Measurements from ENCODE around the gene TULP3. TPM values are rescaled to one million over a fixed set of nuclear protein-coding genes. Genes with fewer than 3 reads are reported as not detected.

TULP3 gene
- total RNA-seq, 2 experiments from 2014 or later, result 5.6 to 6.0 TPM

DNA sequence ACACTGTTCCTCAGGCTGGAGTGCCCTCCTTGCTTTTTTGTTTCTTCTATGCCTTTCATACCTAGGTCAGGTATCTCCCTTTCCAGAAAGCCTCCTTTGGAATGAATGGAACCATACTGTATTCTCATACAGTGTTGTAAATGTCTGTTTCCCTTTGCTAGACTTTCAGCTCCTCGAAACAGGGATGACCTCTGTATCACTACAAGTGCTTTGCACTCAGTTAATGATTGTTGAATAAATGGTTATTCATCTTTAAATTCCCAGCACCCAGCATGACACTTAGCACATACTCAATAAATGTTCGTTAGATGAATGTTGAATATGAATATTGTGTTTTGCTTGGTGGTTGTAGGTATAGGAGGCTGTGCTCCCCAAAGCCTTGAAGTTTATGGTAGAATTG lies 5.9 kb upstream of the TULP3 start:
- POLR2A ChIA-PET, result interaction anchor here (1.2 kb wide), 1 partner anchor 8 kb away, joined by 3 read pairs; the partner anchor contains the start of genes FOXM1 and RHNO1
- CTCF ChIA-PET, result interaction anchor here (0.7 to 4.4 kb wide), 11 partner anchors 8 to 162 kb away, joined by 3 to 22 read pairs (median 4); partner anchors contain the start of genes FOXM1, RHNO1 and TEX52
- DNase-seq (no peak), ATAC-seq (no peak)
- Mint-ChIP-seq H3K9me3 (no peaks in the 10 kb centered on the region), H3K4me3 (no peak overlapping the region), H3K27ac (peak overlapping the region; percentile 12), H3K4me1 (ENCODE audit: low read depth) (peaks cover 27% of the 10 kb centered on the region), H3K27me3 (no peaks in the 10 kb centered on the region), H3K36me3 (ENCODE audit: low read depth) (peaks cover 42% of the 10 kb centered on the region)
- intact Hi-C loops (cut with micrococcal nuclease), result no loop called here
- TF ChIP-seq, protein P1, sequence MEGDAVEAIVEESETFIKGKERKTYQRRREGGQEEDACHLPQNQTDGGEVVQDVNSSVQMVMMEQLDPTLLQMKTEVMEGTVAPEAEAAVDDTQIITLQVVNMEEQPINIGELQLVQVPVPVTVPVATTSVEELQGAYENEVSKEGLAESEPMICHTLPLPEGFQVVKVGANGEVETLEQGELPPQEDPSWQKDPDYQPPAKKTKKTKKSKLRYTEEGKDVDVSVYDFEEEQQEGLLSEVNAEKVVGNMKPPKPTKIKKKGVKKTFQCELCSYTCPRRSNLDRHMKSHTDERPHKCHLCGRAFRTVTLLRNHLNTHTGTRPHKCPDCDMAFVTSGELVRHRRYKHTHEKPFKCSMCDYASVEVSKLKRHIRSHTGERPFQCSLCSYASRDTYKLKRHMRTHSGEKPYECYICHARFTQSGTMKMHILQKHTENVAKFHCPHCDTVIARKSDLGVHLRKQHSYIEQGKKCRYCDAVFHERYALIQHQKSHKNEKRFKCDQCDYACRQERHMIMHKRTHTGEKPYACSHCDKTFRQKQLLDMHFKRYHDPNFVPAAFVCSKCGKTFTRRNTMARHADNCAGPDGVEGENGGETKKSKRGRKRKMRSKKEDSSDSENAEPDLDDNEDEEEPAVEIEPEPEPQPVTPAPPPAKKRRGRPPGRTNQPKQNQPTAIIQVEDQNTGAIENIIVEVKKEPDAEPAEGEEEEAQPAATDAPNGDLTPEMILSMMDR (IDR thresholded peaks at IDR 0.05), result no peak

DNA sequence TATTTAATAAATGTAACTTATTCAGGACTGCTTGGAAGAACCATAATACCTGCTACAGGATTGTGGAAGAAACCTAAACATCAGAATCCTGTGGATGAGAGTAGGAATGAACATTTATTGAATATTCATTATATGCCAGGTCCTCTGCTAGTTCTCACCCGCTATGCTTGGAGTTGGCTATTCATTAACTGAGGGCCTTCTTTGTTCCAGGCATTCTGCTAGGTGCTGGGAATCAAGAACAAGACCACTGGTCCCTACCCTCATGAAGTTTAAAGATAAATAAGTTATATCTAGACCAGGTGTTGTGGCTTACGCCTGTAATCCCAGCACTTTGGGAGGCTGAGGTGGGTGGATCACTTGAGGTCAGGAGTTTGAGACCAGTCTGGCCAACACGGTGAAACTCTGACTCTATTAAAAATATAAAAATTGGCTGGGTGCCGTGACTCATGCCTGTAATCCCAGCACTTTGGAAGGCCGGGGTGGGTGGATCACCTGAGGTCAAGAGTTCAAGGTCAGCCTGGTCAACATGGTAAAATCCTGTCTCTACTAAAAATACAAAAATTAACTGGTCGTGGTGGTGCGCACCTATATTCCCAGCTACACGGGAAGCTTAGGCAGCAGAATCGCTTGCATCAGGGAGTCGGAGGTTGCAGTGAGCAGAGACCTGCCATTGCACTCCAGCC lies 3.8 kb upstream of the TULP3 start:
- Mint-ChIP-seq H3K36me3 (ENCODE audit: low read depth) (peaks cover 35% of the 10 kb centered on the region), H3K27ac (no peak overlapping the region), H3K27me3 (no peaks in the 10 kb centered on the region), H3K4me1 (ENCODE audit: low read depth) (peaks cover 31% of the 10 kb centered on the region), H3K4me3 (no peak overlapping the region), H3K9me3 (no peaks in the 10 kb centered on the region)
- ATAC-seq (no peak), DNase-seq (no peak)
- ChIA-PET CTCF (interaction anchor here (2.4 to 4.4 kb wide), 2 partner anchors 9 to 58 kb away, joined by 9 to 22 read pairs; partner anchors contain the start of genes FOXM1 and RHNO1), POLR2A (interaction anchor here (0.6 to 6.3 kb wide), 3 partner anchors 8 to 60 kb away, joined by 3 to 48 read pairs (median 4); partner anchors contain the start of genes FOXM1 and RHNO1)
- TF ChIP-seq, protein P1 (IDR thresholded peaks at IDR 0.05), result no peak
- intact Hi-C loops (cut with micrococcal nuclease), result no loop called here

DNA sequence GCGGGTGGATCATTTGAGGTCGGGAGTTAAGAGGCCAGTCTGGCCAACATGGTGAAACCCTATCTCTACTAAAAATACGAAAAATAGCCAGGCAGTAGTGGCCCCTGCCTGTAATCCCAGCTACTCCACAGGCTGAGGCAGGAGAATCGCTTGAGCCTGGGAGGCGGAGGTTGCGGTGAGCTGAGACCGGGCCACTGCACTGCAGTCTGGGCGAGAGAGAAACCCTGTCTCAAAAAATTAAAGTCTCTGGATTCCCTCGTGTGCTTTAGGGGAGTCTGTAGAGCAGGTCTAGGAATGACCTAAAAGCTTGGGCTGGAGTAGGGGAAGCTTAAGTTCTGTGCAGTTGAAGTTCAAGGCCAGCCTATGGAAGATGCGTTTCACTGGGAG lies 697 bp upstream of the TULP3 start:
- no peak for ATAC-seq
- TF ChIP-seq, protein P1 (IDR thresholded peaks at IDR 0.05), result no peak
- DNase-seq, result no peak
- Mint-ChIP-seq H3K27me3 (no peaks in the 10 kb centered on the region), H3K9me3 (no peaks in the 10 kb centered on the region), H3K36me3 (ENCODE audit: low read depth) (peaks cover 23% of the 10 kb centered on the region), H3K4me1 (ENCODE audit: low read depth) (peaks cover 32% of the 10 kb centered on the region), H3K4me3 (peak overlapping the region; percentile 95), H3K27ac (peak overlapping the region; percentile 79)
- CTCF ChIA-PET, result interaction anchor here (0.6 to 1.5 kb wide), 5 partner anchors 11 to 57 kb away, joined by 3 to 4 read pairs (median 3); no protein-coding TSS in a partner anchor
- intact Hi-C loops (cut with micrococcal nuclease), result no loop called here
- POLR2A ChIA-PET, result interaction anchor here (0.8 to 6.3 kb wide), 4 partner anchors 11 to 77 kb away, joined by 3 to 48 read pairs (median 3); partner anchors contain the start of genes FOXM1, ITFG2 and RHNO1

DNA sequence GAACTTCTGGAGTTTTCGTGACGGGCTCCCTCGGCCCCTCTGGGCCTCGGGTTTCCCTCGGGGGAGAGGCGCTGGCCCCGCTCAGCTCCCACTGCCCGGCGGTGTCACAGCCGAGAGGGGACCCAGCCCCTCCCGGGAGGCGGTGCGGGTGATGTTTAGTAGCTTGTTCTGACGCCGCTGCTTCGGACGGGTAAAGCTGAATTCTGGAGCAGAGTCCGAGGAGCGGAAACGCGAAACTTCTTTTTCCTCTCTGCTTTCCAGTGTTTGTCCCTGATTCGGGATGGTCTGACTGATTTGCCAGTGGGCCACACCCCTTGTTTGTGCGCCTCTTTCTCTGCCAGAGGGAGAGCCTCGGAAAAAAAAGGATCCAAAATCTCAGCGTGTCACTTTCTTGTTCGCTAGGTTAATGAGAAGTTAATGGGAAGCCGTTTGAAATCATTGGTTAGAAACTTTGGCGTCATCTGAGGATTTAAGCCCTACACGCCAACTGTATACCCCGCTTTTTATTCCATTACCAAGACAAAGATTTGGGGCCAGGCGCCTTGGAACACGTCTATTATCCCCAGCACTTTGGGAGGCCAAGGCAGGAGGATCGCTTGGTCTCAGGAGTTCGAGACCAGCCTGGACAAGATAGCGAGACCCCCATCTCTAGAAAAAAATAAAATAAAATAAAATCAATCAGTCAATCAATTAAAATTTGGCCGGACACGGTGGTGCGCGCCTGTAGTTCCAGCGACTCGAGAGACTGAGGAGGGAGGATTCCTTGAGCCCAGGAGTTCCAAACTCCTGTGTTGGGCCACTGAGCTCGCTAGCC lies 756 bp downstream of the TULP3 start:
- Mint-ChIP-seq H3K36me3 (ENCODE audit: low read depth) (peaks cover 13% of the 10 kb centered on the region), H3K9me3 (no peaks in the 10 kb centered on the region), H3K4me3 (peak overlapping the region; percentile 95), H3K4me1 (ENCODE audit: low read depth) (peaks cover 32% of the 10 kb centered on the region), H3K27ac (peak overlapping the region; percentile 3), H3K27me3 (no peaks in the 10 kb centered on the region)
- peak; percentile 41 for DNase-seq
- TF ChIP-seq, protein P1 (IDR thresholded peaks at IDR 0.05), result no peak
- ChIA-PET POLR2A (interaction anchor here (6.3 kb wide), 1 partner anchor 13 kb away, joined by 48 read pairs; the partner anchor contains the start of genes FOXM1 and RHNO1), CTCF (interaction anchor here (1.6 kb wide), 1 partner anchor 53 kb away, joined by 4 read pairs; no protein-coding TSS in a partner anchor)
- intact Hi-C loops (cut with micrococcal nuclease), result no loop called here
- peak; percentile 8 for ATAC-seq
